IPS DF 4.7 (cell line): ENCODE measurements around the gene KRTAP5-6.

ENCODE experiments used
- DNase-seq: peaks from one replicate; pipeline ENCODE4 v3.0.0-alpha.2; 2013; ENCODE audit warnings: low spot score; ENCODE audit errors: extremely low read depth

KRTAP5-6 gene

GRCh38 chr11:1701091-1701807 is 4.3 kb downstream of the KRTAP5-6 start:
- no peak for DNase-seq

- no peak for DNase-seq
These were observed 5.5 kb downstream of the KRTAP5-6 start for GRCh38 chr11:1702506-1702905.

DNA sequence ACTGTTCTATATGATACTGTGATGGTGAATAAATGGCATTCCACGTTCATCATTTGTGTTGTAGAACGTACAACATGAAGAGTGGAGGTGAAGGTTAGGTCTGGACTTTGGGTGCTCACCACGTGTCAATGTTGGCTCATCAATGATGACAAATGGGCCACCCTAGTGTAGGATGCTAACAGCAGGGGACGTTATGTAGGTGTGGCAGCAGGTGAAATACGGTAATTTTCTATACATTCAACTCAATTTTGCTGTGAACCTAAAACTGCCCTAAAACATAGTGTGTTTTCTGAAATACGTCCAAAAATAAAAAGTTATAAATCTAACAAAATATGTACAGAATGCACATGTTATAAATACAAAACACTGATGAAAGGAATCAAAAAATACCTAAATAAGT is 6.2 kb downstream of the KRTAP5-6 start:
- no peak for DNase-seq

DNA sequence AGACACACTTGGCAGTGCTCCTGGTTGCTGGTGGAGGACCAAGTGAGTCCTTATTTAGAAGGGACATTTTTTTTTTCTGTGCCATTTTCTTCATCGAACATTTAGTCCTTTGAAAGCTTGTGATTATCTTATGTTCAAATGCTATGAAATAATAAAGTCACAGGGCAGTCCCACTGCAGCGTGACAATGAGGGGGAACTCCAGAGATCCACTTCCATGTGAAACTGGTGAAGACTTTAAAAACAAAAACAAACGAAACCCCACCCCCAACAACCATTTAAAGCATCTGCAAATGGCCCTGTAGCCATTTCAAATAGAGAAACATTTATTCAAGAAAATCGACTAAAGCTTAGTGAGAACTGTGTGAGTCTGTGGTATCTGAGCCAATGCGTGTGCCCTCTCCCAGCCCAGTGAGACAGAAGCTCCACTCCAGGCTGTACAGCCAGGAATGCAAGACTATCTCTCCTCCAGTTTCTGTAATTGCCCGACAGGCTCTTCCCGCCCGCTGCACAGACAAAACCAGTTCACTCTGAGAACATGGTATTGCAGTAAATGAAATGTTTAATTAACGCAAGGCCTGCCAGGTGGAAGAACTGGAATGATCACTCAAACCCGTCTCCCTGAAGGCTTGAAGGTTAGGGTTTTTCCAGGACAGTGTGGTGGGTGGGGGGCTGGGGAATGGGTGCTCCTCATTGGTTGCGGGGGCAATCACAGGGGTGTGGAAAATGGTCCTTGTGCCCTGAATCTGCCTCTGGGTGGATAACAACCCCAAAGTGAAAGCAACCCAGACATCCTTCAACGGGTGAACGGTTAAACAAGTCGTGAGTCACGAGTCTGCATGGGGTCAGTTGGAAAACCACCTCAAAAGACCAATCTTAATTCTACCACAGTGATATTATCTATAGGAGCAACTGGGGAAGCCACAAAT is 8.4 kb downstream of the KRTAP5-6 start:
- no peak for DNase-seq

DNA sequence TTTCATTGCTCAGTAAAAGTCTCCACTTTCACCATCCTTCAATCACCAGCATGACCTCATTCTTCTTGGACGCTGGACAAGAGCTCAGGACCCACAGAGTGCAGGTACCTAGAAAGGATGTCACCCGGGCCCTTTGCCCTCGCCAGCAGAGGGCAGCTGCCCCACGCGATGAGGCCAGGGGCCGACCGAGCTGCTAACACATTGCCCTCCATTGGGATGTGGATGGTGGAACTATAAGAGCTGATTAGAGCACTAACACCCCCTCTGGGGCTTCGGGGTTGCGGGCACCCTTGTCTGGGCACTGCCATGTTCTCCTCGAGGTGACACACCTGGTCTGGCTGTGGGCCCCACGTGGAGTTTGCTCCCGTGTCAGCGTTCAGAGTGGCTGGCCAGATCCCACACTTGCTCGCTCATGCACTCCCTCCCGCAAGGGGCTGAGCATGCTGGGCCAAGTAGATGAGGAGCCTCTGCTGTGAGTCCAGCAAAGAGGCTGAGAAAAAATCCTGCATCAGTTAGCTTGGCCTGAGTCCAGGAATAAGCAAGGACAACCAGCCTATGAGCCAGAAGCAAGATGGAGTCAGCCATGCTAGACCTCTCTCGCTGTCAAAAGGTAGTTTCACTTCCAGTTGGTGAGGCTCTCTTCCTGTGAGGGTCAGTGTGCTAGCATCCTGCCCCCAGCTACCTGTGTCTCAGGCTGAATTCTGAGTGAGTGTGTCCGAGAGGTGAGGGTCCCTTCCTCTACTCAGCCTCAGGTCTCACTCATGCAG is 9.8 kb downstream of the KRTAP5-6 start:
- DNase-seq: no peak

DNA sequence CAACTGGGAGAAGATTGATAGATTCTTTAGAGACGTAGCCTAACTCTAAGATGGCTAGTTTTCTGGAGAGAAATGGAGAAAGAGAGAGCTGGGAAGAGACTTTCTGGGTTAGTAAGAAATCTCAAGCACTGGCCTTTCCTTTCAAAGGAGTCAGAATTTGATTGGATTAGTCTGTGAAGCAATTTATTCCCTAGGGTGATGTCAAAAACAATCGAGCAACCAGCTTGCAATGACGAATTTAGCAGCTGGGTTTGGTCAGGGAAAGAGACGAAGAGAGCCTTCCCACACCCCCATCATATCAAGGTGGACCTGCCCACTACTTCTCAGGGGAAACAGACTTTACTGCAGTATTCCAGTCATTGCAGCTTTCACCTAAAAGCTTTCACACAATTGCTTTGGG is 10.8 kb downstream of the KRTAP5-6 start:
- no peak for DNase-seq

GRCh38 chr11:1708716-1709115 is 11.7 kb downstream of the KRTAP5-6 start:
- DNase-seq: no peak

GRCh38 chr11:1714908-1715885 is 18.2 kb downstream of the KRTAP5-6 start:
- no peak for DNase-seq

DNA sequence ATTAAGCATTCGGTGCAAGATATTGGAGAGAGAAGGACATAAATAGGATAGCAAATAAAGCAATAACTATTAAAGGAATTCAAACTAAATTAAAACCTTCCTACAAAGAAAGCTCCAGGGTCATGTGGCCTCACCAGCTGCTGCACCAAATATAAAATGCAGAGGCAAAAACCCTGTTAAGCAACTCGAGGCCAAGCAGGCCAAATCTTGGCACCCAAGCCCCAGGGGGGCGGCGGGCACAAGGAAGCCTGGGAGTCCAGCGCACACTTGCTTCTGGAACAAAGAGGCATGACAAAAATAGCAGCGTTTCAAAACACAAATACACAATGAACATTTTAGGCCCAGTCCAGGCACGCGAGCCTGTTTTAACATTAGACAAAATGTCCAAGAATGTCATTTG is 20.8 kb downstream of the KRTAP5-6 start:
- no peak for DNase-seq

GRCh38 chr11:1718326-1718725 is 21.3 kb downstream of the KRTAP5-6 start:
- no peak for DNase-seq

DNA sequence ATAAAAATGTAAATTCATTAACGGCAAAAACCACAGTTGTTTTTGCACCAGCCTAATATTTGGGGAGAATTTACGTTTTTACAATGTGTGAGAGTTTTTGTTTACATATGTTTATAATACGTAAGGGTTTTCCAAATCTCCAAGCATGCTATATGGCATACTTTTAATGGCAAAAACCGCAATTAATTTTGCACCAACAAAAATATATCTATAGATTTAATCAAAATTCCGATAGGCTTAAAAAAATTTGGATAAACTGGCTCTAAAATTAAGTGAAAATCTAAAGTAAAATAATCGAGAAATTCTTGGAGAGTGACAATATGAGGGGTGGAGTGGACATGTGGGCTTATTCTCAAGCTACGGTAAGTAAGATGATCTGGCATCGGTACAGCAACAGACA is 22.8 kb downstream of the KRTAP5-6 start:
- no peak for DNase-seq

GRCh38 chr11:1727096-1727690 is 30.2 kb downstream of the KRTAP5-6 start:
- no peak for DNase-seq

DNA sequence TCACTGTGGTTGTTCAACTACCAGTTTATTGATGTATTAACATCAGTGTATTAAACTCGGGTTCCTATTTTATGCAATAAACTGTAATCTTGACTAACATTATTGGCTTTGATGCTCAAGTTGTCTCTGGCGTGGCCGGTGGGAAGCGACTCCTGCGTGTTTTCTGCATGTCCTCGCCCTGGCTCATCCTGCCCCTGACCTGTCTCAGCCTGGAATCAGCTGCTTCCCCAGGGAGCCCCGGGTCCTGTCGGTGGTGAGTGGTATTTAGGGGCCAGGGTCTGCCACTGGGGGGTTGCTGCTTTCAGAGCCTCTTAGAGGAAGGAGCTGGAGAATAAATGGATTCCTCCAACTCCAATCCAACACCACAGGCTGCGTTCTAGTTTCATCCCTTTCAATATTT is 30.9 kb downstream of the KRTAP5-6 start:
- DNase-seq: no peak

- DNase-seq: no peak
These were observed 31.3 kb downstream of the KRTAP5-6 start for GRCh38 chr11:1728301-1728700.

DNA sequence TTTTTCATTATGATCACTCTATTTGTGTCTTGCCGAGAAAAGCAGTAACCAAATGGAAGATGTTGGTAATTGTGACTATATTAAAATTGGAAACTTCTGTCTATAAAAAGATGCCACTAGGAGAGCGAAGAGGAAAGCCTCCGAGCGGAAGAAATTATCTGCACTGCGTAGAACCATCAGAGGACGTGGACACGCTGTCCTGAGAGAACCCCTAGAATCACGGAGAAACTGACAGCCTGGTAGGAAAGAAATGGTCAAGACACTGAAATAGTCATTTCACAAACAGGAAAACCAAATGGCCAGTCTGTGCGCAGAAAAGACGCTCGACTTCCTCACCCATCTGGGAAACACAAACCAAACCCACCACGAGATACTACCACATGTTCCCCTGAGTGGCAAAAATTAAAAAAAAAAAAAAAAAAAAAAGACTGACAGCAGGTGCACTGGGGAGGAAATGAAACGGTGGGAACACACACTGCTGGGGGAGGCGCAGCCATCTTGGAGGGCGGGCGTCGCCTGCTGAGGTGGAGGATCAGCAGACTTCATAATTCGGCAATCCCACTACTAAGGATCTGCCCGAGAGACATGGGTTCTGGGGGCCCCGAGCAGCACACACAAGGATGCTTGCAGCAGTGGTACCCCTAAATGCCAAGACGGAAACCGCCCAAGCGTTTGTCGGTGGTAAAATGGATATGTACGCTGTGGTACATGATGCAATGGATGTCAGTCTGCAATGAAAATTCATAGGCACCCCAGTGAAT is 32.1 kb downstream of the KRTAP5-6 start:
- no peak for DNase-seq

DNA sequence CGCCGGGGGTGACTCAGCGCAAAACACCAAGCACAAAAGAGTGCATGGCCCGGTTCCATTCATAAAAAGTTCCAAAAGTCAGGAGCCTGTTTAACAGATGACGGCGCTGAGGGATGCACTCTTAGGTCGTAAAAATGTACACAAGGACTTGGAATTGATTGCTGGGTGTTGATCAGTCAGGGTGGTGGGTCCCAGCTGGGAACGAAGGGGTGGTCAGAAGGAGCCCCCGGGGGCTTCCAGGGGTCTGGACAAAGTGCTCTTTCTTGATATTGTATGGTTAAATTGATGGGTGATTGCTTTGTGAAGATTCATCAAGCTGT is 32.7 kb downstream of the KRTAP5-6 start:
- no peak for DNase-seq

DNA sequence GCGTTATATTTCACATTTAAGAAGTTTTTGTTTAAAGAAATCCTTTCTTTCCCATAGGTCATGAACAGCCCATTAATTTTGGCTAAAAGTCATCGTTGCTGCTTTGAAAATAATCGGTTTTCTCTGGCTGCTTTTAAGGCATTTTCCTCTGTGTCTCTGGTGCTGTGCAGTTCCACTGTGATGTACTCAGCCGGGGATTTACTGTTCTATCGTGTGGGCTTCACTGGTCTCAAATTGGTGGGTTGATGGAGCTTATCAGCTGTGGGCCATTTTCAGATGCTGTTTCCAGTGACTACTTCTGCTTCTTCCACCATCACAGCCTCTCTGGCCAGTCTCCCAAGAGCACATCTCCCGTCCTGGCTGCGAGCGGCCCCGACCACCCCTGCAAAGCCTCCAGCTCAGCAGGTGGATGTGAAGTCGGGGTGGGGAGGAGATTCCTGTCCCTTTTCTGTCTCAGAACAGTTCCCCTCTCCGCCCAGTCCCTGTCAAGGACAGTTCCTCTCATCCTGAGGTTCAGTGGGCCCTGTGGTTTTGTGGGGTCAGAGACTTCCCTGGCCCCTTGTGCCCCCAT is 33.1 kb downstream of the KRTAP5-6 start:
- no peak for DNase-seq

- DNase-seq: no peak
These were observed 34.6 kb downstream of the KRTAP5-6 start for GRCh38 chr11:1731451-1732059.

DNA sequence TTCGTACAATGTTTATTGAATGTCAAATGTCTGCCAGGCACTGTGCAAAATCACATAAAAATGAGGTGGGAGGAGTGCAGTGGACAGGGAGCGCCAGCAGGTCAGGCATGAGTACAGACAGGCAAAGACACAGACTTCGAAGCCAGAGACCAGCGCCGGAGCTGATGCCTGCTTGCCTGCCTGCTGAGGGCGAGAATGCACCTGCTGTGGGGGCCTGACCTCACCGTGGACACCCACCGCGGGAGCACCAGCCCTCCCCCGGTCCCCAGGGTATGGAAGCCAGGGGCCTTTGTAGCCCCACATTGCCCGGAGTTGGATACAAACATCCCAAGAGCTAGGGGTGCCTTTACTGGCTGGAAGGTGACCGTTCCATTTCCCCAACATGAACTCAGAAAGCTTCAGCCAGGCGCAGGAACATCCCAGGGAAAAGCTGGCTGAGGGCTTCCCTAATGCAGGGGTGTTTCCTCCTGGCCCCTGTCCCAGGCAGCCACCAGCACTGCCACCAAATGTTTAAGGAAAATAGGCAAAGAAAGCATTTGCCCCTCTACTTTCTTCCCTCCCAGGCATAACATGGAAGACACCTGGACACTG is 35.5 kb downstream of the KRTAP5-6 start:
- DNase-seq: no peak
